Heart right ventricle (tissue), 16 donors: Measurements from ENCODE around the gene VPS37C. TPM values are rescaled to one million over a fixed set of nuclear protein-coding genes. Genes with fewer than 3 reads are reported as not detected.

Source experiments
- ATAC-seq, 8 donors: fragments of 200-7000 bp; cut with Tn5 transposase; one replicate each; pipeline ENCODE4 v1.9.1; 2020; ENCODE audit warnings: mild to moderate bottlenecking in 8 of 8, moderate library complexity in 8 of 8, moderate number of reproducible peaks in 1 of 8
- DNase-seq, 2 donors: peaks; one replicate each; pipeline ENCODE4 v3.0.0-alpha.2; 2020
- H3K27ac ChIP-seq, 10 donors: fragments of 200-600 bp; sonication (generic) in 2 of 10; one replicate each; pipeline versions ENCODE4 v1.5.0 to v1.8.0; 2020 to 2022; ENCODE audit warnings: mild to moderate bottlenecking in 3 of 10
- H3K27me3 ChIP-seq, 7 donors: fragments of 200-600 bp; one replicate each; pipeline ENCODE4 v1.8.0; 2021 to 2022; ENCODE audit warnings: mild to moderate bottlenecking in 2 of 7
- H3K36me3 ChIP-seq, 9 donors: fragments of 200-600 bp; sonication (generic) in 1 of 9; one replicate each; pipeline versions ENCODE4 v1.5.0 to v1.8.0; 2020 to 2022; ENCODE audit warnings: mild to moderate bottlenecking in 2 of 9
- H3K4me1 ChIP-seq, 9 donors: fragments of 200-600 bp; sonication (generic) in 1 of 9; one replicate each; pipeline versions ENCODE4 v1.5.0 to v1.8.0; 2020 to 2022; ENCODE audit warnings: mild to moderate bottlenecking in 4 of 9
- H3K4me3 ChIP-seq, 10 donors: fragments of 200-600 bp; sonication (generic) in 2 of 10; one replicate each; pipeline versions ENCODE4 v1.5.0 to v1.8.0; 2020 to 2022; ENCODE audit warnings: mild to moderate bottlenecking in 7 of 10, moderate library complexity in 2 of 10
- H3K9me3 ChIP-seq, 11 donors: fragments of 200-600 bp in 10 of 11; sonication (generic) in 2 of 11; one replicate each; pipeline versions ENCODE4 v1.5.0 to v1.8.0; 2013 to 2022; ENCODE audit warnings: mild to moderate bottlenecking in 2 of 11, control low read depth in 1 of 11, moderate library complexity in 1 of 11
- CTCF ChIP-seq, 9 donors: fragments of 200-600 bp; sonication (generic) in 2 of 9; IDR thresholded peaks; one replicate each; pipeline versions ENCODE4 v1.5.0 to v1.8.0; 2021 to 2022; ENCODE audit warnings: antibody characterized with exemption in 9 of 9, mild to moderate bottlenecking in 5 of 9, moderate library complexity in 1 of 9
- WGBS, 2 donors: extraction: QIAGEN DNeasy Blood & Tissue Kit; methylation state at CpG; one replicate each; pipeline ENCODE4 v1.1.7; 2013; ENCODE audit warnings: inconsistent platforms in 1 of 2; 5-methylcytosine and 5-hydroxymethylcytosine counted together
- intact Hi-C, 10 donors: fragments of 100-400 bp; cut with DNase I; formaldehyde crosslinking; loops; one replicate each; pipeline versions ENCODE4 v1.11.1 to v1.14.2; 2022
- polyA plus RNA-seq, 2 donors: library from polyadenylated mRNA; stranded (reverse); fragments of 200-250 nt; gene quantifications; one replicate each; pipeline ENCODE4 v1.2.3, GENCODE V29; 2013
- total RNA-seq, 10 donors: library from RNA; stranded (reverse); fragmentation: NEBNext Ultra II Directional in 3 of 10; extraction: Animal tissue kit (Norgen Biotek cat#: 25700) in 3 of 10; gene quantifications; one replicate each; pipeline versions ENCODE4 v1.2.1 to v1.2.4, GENCODE V29; 2021 to 2023
- donor health status: Arrhythmogenic right ventricular cardiomyopathy.
- donor health status: ischemic (EF 13 %, LVEDD 7.1; RV severe dilation, severe dysfunction).
- donor health status: healthy with polysubstance abuse.
- donor health status: DM: no; HTN: yes; CAD: no.
- donor health status: DM: no; HTN: no; CAD: no.
- donor health status: ischemic (EF 25% LVEDD 6.9; RV normal size, moderate dysfunction).
- donor health status: ischemic (EF 25% LVEDD 5.7; RV mildly dilated, moderate dysfunction).
- donor health status: healthy.
- donor health status: DM: yes; HTN: yes; CAD: no.
- donor health status: Ischemic cardiomyopathy.
- donor health status: ischemic (EF 35%, LVEDD 5.7; RV mildly dilated, moderate dysfunction).
- donor health status: nonischemic (EF 11% LVEDD 7.7; RV severe dilation, severe dysfunction).
- donor health status: DM: yes; HTN: yes; CAD: no.
- donor health status: PGD.
- donor health status: ischemic (EF 29% LVEDD 5.4; RV normal size, mild dysfunction).
- donor health status: nonischemic (EF 23%, LVEDD 6.1; RV moderate dilation, normal function).

Gene VPS37C
- total and polyA plus RNA-seq, 12 donors = 7.7 to 21.8 (median 15.5) TPM

GRCh38 chr11:61194981-61195695 lies 33.9 kb upstream of the VPS37C start:
- Histone ChIP-seq H3K9me3 (peaks cover 0 to 15% (median 0%) of the 10 kb centered on the region in 11 donors), H3K36me3 (no peaks in the 10 kb centered on the region), H3K27me3 (peaks cover 0 to 45% (median 7%) of the 10 kb centered on the region in 7 donors), H3K4me1 (no peaks in the 10 kb centered on the region), H3K27ac (no peak overlapping the region), H3K4me3 (no peak overlapping the region)
- intact Hi-C loops = no loop called here
- WGBS, 2 donors = 77 to 83% methylated on average over 7 of the region's 7 CpGs
- TF ChIP-seq CTCF (IDR thresholded peaks at IDR 0.05) = no peak
- no peak for DNase-seq
- ATAC-seq = no peak

- no peak for TF ChIP-seq CTCF (IDR thresholded peaks at IDR 0.05)
- peaks cover 0 to 12% (median 0%) of the 10 kb centered on the region in 11 donors for H3K9me3 ChIP-seq
- no peak overlapping the region for H3K4me3 ChIP-seq
- intact Hi-C loops = no loop called here
- no peak for DNase-seq
- 58 to 61% methylated on average over 12 of the region's 12 CpGs for WGBS, 2 donors
- no peaks in the 10 kb centered on the region for H3K36me3 ChIP-seq
- ATAC-seq = no peak
- peaks cover 0 to 54% (median 7%) of the 10 kb centered on the region in 7 donors for H3K27me3 ChIP-seq
- H3K4me1 ChIP-seq = no peaks in the 10 kb centered on the region
- H3K27ac ChIP-seq = no peak overlapping the region
Measured at GRCh38 chr11:61194169-61194671, 33.0 kb upstream of the VPS37C start.

GRCh38 chr11:61193596-61193995 lies 32.4 kb upstream of the VPS37C start:
- WGBS, 2 donors = 17 to 19% methylated on average over 9 to 12 of the region's 12 CpGs
- intact Hi-C loops = no loop called here
- H3K9me3 ChIP-seq = peaks cover 0 to 6% (median 0%) of the 10 kb centered on the region in 11 donors
- peaks cover 0 to 54% (median 7%) of the 10 kb centered on the region in 7 donors for H3K27me3 ChIP-seq
- no peak for DNase-seq
- no peak overlapping the region for H3K27ac ChIP-seq
- ATAC-seq = peak in 2 of 8 donors; percentile 28 to 29
- TF ChIP-seq CTCF (IDR thresholded peaks at IDR 0.05) = no peak
- no peaks in the 10 kb centered on the region for H3K4me1 ChIP-seq
- no peak overlapping the region for H3K4me3 ChIP-seq
- no peaks in the 10 kb centered on the region for H3K36me3 ChIP-seq

GRCh38 chr11:61189933-61190332 lies 28.7 kb upstream of the VPS37C start:
- Histone ChIP-seq H3K9me3 (no peaks in the 10 kb centered on the region), H3K27me3 (peaks cover 0 to 45% (median 5%) of the 10 kb centered on the region in 7 donors), H3K27ac (no peak overlapping the region), H3K4me3 (no peak overlapping the region), H3K4me1 (peaks cover 0 to 4% (median 0%) of the 10 kb centered on the region in 9 donors), H3K36me3 (no peaks in the 10 kb centered on the region)
- no peak for ATAC-seq
- intact Hi-C loops = loop anchor here in 7 of 10 donors (5.0 to 10.0 kb wide), 5 partner anchors 53 to 413 kb away; no protein-coding TSS in a partner anchor
- no peak for DNase-seq
- TF ChIP-seq CTCF (IDR thresholded peaks at IDR 0.05) = no peak
- WGBS, 2 donors = 80 to 87% methylated on average over 8 of the region's 8 CpGs
